IPS-15b (cell line): ENCODE measurements around the gene ARHGAP30.
"Not testable (repeated sequence)": the region's sequence is repeated elsewhere in the genome, so short reads cannot be mapped to it uniquely, and the experiment has no call there.

ENCODE experiments used
- H3K27me3 ChIP-seq: one replicate; pipeline ENCODE4 v1.6.1; 2013; ENCODE audit warnings: low read length; ENCODE audit not compliant: control insufficient read depth, insufficient read depth
- H3K36me3 ChIP-seq: one replicate; pipeline ENCODE4 v1.6.1; 2013; ENCODE audit warnings: low read length; ENCODE audit not compliant: control insufficient read depth, insufficient read depth
- H3K4me1 ChIP-seq: one replicate; pipeline ENCODE4 v1.6.1; 2013; ENCODE audit warnings: mild to moderate bottlenecking, low read length; ENCODE audit not compliant: control insufficient read depth, insufficient read depth
- H3K4me3 ChIP-seq: one replicate; pipeline ENCODE4 v1.5.1; 2013; ENCODE audit warnings: low read depth, low read length
- H3K9ac ChIP-seq: one replicate; pipeline ENCODE4 v1.6.1; 2013; ENCODE audit warnings: low read depth, mild to moderate bottlenecking, low read length
- H3K9me3 ChIP-seq: one replicate; pipeline ENCODE4 v1.6.1; 2013; ENCODE audit warnings: mild to moderate bottlenecking, low read length; ENCODE audit not compliant: control insufficient read depth, insufficient read depth

ARHGAP30 gene

DNA sequence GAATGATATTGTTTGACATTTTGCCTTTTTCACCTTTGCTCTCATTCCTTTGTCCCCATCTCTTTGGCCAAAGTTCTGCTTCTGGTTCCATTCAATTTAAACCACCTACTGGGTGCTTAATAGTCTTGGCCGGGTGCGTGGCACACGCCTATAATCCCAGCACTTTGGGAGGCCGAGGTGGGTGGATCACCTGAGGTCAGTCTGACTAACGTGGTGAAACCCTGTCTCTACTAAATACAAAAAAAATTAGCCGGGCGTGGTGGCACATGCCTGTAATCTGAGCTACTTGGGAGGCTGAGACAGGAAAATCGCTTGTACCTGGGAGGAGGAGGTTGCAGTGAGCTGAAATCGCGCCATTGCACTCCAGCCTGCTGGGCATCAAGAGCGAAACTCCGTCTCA is 47.3 kb downstream of the ARHGAP30 start:
- not testable (repeated sequence) for H3K4me3 ChIP-seq, H3K36me3 ChIP-seq, H3K9me3 ChIP-seq, H3K27me3 ChIP-seq, H3K9ac ChIP-seq
- peaks cover 14% of the 10 kb centered on the region for H3K4me1 ChIP-seq

DNA sequence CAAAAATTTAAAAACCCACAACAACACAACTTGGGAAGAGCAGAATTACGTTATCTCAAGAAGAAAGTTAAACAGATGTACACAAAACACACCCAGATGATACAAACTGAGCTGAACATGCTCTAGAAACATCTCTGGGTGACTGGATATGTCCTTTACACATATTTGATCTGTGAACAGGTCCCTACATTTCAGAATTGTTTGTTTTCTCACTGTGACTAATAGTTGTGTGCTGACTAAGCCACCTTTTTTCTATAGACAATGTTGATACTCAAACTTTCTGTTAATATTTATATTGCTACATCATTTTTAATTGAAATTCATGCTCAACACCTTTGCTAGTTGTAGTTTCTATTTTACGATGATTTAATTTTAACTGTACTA is 47.7 kb downstream of the ARHGAP30 start:
- Histone ChIP-seq H3K9ac (no peak overlapping the region), H3K27me3 (no peaks in the 10 kb centered on the region), H3K4me3 (peak overlapping the region; percentile 87)

DNA sequence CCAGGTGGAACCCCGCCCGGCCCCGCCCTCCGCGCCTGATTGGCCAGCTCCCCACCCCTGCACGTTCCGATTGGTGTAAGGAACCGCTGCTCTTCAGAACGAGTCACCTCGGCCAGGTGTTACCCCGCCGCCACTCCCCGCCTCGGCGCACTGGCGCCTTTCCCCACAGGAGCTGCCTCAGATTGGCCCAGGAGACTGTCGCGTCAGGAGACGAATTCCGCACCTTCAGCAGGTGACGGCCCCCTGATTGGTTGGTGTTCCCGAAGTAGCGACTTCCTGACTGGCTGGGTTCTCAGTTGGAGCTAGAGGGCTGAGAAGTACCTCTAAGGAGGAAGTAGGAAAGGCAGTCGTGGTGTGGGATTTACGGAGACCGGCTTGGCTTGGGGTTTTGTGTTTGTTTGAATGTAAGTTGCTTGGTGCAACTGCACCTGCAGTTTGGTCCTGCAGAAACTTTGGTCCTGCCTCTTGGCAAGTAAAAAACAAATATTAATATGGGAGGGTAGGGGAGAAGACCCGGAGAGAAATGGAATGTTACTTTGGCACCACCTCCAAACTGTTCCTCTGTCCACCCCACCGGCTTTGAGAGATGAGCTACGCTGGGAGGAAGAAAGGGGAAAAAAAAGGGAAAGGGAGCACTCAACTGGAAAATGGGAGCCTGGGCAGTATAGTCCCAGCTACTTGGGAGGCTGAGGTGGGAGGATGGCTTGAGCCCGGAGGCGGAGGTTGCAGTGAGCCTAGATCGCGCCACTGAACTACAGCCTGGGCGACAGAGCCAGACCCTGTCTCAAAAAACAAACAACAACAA is 48.3 kb downstream of the ARHGAP30 start:
- H3K9ac ChIP-seq, result peak overlapping the region; percentile 95
- H3K36me3 ChIP-seq, result no peaks in the 10 kb centered on the region
- H3K4me1 ChIP-seq, result peaks cover 21% of the 10 kb centered on the region
- peak overlapping the region; percentile 100 for H3K4me3 ChIP-seq
- H3K9me3 ChIP-seq, result no peaks in the 10 kb centered on the region
- H3K27me3 ChIP-seq, result no peaks in the 10 kb centered on the region

More for the DNA sequence above, 47.7 kb downstream of the ARHGAP30 start:
- Histone ChIP-seq H3K36me3 (no peaks in the 10 kb centered on the region), H3K4me1 (peaks cover 17% of the 10 kb centered on the region), H3K9me3 (no peaks in the 10 kb centered on the region)

GRCh38 chr1:161020509-161021164 is 49.1 kb downstream of the ARHGAP30 start, which contains the start of gene F11R:
Gene F11R, minus strand, starts transcription at chr1:161021152. Its CDS starts 79 bp downstream, at chr1:161021073.
- Histone ChIP-seq H3K9me3 (no peaks in the 10 kb centered on the region), H3K36me3 (no peaks in the 10 kb centered on the region), H3K27me3 (no peaks in the 10 kb centered on the region), H3K4me1 (peaks cover 21% of the 10 kb centered on the region), H3K9ac (peak within 1 kb of the TSS; percentile 95), H3K4me3 (peak within 1 kb of the TSS; percentile 100)

DNA sequence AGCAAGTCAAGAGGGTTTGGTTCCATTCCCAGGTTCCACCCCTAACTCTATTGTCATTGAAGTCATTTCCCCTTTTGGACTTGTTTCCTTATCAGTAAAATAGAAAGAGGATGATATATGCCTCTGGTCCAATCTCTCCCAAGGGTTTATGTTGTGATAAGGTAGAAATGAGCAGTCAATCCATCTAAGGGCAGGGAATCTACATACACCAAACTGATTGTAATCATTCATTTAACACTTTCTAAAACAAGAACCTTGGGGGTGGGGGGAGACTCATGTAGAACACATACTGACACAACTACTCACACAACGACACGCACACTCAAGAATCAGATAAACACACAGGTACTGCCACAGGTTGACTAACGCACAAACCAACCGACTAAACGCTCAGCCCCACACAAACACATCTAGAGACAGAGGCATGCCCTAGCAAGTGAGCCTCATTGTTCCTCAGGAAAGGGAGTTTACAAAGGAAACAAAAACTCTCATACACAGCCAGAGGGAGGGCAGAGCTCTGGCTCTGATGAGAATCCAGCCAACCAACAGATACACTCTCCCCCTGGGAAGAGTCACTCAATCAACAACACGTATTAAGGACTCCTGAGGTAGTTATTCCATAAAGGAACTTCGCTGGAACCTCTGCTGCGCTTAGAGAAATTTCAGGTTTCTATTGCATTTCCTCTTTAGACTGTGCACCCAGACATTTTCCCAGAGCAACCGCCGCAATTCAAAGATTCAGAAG is 49.8 kb downstream of the ARHGAP30 start:
- Histone ChIP-seq H3K4me1 (peaks cover 21% of the 10 kb centered on the region), H3K36me3 (no peaks in the 10 kb centered on the region), H3K9ac (peak overlapping the region; percentile 95), H3K27me3 (no peaks in the 10 kb centered on the region), H3K4me3 (peak overlapping the region; percentile 100), H3K9me3 (no peaks in the 10 kb centered on the region)

- H3K9me3 ChIP-seq, H3K36me3 ChIP-seq, H3K9ac ChIP-seq, H3K27me3 ChIP-seq: not testable (repeated sequence)
- H3K4me3 ChIP-seq, result peak overlapping the region; percentile 100
- H3K4me1 ChIP-seq, result peaks cover 24% of the 10 kb centered on the region
Measured at GRCh38 chr1:161019111-161019660, 50.5 kb downstream of the ARHGAP30 start.

GRCh38 chr1:161018631-161018930 is 51.1 kb downstream of the ARHGAP30 start:
- Histone ChIP-seq H3K4me1 (peaks cover 28% of the 10 kb centered on the region), H3K4me3 (peak overlapping the region; percentile 100), H3K9me3 (no peaks in the 10 kb centered on the region), H3K36me3 (no peaks in the 10 kb centered on the region), H3K27me3 (no peaks in the 10 kb centered on the region), H3K9ac (no peak overlapping the region)

DNA sequence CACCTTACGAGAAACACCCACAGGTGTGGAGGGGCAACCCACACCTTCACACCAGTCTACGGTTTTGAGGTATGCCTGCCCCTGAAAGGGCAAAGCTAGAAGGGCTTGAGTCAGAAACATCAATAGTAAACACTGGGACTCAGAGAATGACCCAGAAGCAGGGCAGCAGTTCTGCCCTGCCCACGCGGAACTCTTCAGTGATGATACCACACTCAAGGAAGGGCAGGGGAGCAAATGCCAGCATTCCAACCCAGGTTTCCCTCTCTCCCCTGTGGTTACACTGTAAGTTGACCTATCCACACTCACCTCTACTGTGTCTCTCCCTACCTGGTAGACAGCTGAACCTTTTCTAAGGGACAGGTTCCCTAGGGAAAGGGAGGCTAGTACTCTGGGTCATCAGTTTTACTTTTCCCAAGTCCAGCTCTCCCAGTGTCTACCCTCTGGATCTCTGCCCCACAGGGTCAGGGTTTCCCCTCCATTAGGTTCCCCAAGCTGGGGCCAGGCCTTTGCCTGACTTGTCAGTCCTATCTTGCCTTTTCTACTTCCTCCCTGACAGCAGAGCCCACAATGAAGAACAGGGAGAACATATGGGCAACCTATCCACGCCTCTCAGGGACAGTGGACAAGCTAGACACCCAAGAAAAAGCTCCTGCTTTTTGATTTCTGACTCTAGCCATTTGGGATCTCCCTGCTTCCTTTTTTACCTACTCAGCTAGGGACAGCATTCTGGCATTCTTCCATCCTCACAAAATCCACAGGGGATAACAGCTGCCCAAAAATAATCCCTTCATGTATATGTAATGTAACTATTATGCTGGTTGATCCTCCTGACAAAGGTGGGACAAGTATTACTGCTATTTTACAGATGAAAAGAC is 51.7 kb downstream of the ARHGAP30 start:
- Histone ChIP-seq H3K9me3 (no peaks in the 10 kb centered on the region), H3K27me3 (no peaks in the 10 kb centered on the region), H3K4me1 (peaks cover 33% of the 10 kb centered on the region), H3K9ac (peak overlapping the region; percentile 9), H3K4me3 (peak overlapping the region; percentile 100), H3K36me3 (no peaks in the 10 kb centered on the region)

DNA sequence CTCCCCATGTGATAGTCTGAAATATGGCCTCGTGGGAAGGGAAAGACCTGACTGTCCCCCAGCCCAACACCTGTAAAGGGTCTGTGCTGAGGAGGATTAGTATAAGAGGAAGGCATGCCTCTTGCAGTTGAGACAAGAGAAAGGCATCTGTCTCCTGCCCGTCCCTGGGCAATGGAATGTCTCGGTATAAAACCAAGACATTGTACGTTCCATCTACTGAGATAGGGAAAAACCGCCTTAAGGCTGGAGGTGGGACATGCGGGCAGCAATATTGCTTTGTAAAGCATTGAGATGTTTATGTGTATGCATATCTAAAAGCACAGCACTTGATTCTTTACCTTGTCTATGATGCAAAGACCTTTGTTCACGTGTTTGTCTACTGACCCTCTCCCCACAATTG is 52.5 kb downstream of the ARHGAP30 start:
- not testable (repeated sequence) for H3K9ac ChIP-seq
- peaks cover 34% of the 10 kb centered on the region for H3K4me1 ChIP-seq

GRCh38 chr1:161016683-161017082 is 53.0 kb downstream of the ARHGAP30 start:
- H3K36me3 ChIP-seq, H3K4me3 ChIP-seq, H3K9me3 ChIP-seq, H3K9ac ChIP-seq, H3K27me3 ChIP-seq: not testable (repeated sequence)
- peaks cover 31% of the 10 kb centered on the region for H3K4me1 ChIP-seq

More for the DNA sequence above, 52.5 kb downstream of the ARHGAP30 start:
- not testable (repeated sequence) for H3K9me3 ChIP-seq, H3K27me3 ChIP-seq, H3K36me3 ChIP-seq
- peak overlapping the region; percentile 10 for H3K4me3 ChIP-seq
